Stimulated activated CD4-positive, alpha-beta T cell treated with anti-CD3 and anti-CD28 coated beads, Interleukin-1b, Interleukin-23, amount 100 ng/mL, for 1 hour (primary cell): ENCODE data around the gene SLC12A5.
"Not testable (repeated sequence)": the region's sequence is repeated elsewhere in the genome, so short reads cannot be mapped to it uniquely, and the experiment has no call there.

Experiments
- DNase-seq, 2 donors: peaks; one replicate each; pipeline ENCODE4 v3.0.0-alpha.2; 2020; ENCODE audit warnings: low read depth in 2 of 2

The SLC12A5 gene

GRCh38 chr20:46077642-46078305 is 48.8 kb downstream of the SLC12A5 start:
- DNase-seq: no peak

GRCh38 chr20:46078954-46079353 is 49.9 kb downstream of the SLC12A5 start:
- no peak for DNase-seq

DNA sequence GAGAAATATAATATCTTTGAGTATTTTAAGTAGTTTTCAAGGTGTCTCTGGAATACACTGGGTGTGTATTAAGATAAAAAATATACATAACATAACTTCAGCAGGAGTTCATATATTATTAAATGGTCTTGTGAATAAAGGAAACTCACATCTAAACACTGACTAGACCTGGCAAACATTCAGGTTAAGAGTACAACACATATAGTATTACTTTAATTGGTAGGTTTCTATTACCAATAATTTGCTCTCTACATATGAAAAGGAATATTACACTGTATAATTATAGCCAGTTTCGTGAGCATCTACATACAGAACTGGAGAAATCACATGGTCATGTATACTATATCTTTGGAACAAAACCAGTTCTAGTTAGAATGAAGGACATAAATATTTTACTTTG is 52.1 kb downstream of the SLC12A5 start:
- DNase-seq: no peak

DNA sequence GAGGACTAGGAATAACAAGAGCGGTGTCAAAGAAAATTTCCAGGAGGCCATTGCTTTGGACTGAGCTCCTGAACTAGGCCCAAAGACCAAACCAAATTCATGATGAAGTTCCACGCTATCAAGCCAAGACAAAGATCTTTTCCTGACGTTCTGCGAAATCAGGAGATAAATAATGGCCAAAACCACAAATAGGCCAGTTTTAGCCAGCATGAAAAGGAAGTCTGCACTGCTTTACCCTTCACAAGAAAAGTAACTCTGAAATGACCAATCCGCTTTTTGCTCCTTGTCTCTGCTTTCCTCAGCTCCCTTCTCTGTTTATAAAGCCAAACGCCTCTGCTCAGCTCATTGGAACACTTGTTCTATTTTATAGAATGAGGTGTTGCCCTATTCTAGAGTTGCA is 54.1 kb downstream of the SLC12A5 start:
- no peak for DNase-seq

GRCh38 chr20:46083531-46084061 is 54.6 kb downstream of the SLC12A5 start:
- no peak for DNase-seq

- no peak for DNase-seq
Observed at GRCh38 chr20:46084805-46085178, 55.8 kb downstream of the SLC12A5 start.

- no peak for DNase-seq
Observed at GRCh38 chr20:46085179-46085851, 56.3 kb downstream of the SLC12A5 start.

GRCh38 chr20:46087161-46087560 is 58.1 kb downstream of the SLC12A5 start:
- no peak for DNase-seq

DNA sequence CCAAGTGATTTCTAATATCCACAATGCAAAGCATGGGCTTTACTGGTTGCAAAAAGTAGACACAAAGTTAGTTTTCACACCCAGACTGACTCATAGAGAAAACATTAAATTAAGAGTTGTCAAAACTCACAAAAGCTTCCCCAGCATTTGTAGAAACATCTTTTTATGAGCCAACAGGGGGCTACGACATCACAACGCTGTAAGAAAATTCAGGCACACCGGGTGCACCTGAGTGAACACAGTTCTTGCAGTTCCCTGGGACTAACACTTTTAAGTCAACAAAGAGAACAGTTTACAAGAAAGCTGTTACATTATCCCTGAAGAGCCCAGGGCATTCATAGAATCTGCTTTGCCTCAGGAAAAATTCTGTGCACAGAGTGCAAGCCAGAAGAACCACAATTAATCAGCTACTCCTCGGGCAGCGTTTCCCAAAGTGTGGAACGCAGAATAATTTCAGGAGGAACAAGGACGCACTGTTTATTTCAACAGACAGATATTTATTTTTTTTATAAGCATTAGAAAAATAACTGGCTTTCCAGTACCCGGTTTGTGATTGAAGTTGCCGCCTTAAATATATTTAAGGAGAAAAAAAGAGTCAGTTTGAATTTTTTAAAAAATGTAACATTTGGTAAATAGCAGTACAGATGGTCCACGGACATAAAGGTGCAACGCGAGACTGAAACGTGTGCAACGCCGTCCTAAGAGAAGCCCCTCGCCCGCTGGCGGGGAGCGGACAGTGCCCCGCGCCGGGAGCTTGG is 59.6 kb downstream of the SLC12A5 start:
- DNase-seq: no peak

GRCh38 chr20:46089167-46089416 is 60.1 kb downstream of the SLC12A5 start:
- no peak for DNase-seq

DNA sequence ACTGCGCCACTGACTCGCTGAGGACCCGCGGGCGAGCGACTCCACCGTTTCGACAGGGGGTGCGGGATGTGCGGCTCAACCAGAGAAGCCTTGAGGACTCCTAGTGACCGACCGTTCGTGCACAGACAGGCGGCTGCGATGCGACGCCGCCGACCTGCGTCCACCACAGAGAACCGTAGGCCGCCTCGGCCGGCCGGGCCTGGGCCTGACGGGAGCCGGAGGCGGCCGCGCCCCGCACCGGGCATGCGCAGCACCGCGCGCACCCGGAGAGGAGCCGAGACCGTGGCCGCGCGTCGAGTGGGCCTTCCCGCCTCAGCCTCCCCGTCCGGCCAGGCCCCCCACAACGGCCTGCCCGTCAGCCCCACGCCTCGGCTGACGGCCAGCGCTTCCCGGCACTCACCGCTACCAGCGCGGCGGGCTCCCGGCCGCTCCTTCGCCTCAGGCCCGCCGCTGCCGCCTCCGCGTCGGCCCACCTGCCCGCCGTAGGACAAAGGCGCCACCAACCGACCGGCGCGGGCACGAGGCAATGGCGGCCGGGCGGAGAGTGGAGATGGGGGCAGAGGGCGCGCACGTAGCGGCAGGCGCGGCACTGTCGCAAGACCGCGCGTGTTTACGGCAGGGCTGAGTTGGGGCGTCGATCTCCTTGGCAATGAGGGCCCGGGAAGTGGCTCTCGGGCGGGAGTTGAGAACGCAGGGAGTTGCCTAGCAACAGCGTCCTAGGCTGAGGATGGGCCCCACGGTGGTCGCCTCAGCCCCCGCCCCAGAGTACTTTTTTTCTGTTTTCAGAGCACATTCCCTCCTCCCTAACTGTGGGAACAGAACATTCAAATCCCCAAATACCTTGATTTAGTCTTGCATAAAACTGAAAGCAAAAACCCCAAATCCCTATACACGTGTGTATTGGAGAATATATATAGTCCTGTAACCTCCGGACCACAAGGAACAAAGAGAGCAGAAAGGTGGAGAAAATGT is 60.7 kb downstream of the SLC12A5 start, which contains the start of gene NCOA5:
Gene NCOA5 (minus strand): TSS at position 546 of the 972 bp plus-strand sequence. CDS start 10,538 bp downstream, outside the sequence.
- DNase-seq: peak; percentile 85

GRCh38 chr20:46091622-46092535 is 62.9 kb downstream of the SLC12A5 start:
- not testable (repeated sequence) for DNase-seq

DNA sequence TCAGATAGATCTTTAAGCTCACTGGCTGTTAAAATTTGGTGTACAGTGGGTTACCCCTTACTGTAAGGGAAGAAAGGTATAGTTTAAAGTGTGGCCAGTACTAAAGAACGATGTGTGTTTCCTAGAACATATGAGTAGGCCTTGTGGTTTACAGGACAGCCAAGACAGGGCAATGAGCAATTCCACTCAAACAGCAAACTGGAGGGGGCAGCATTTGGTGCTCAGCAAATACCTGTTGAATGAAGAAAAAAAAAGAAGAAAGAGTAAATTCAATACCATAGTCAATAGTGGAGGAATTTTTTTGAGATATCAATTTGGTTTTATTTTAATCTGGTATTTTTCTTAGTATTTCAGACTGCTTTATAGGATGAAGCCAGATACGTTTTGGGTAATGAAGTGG is 64.5 kb downstream of the SLC12A5 start:
- no peak for DNase-seq

DNA sequence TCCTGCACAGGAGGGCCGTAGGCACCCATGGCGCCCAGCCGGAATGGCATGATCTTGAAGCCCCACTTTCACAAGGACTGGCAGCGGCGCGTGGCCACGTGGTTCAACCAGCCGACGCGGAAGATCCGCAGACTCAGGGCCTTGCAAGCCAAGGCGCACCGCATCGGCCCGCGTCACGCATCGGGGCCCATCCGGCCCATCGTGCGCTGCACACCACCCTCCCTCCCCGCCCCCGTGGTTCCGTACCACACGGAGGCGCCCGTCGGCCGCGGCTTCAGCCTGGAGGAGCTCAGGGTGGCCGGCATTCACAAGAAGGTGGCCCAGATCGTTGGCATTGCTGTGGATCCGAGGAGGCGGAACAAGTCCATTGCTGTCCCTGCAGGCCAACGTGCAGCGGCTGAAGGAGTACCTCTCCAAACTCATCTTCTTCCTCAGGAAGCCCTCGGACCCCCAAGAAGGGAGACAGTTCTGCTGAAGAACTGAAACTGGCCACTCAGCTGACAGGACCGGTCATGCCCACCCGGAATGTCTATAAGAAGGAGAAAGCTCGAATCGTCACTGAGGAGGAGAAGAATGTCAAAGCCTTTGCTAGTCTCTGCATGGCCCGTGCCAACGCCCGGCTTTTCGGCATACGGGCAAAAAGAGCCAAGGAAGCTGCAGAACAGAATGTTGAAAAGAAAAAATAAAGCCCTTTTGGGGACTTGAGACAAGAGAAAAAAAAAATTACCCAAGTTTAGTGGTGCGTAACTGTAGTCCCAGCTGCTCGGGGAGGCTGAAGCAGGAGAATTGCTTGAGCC is 70.7 kb downstream of the SLC12A5 start:
- DNase-seq: no peak

- DNase-seq: not testable (repeated sequence)
Observed at GRCh38 chr20:46100444-46100843, 71.4 kb downstream of the SLC12A5 start.

DNA sequence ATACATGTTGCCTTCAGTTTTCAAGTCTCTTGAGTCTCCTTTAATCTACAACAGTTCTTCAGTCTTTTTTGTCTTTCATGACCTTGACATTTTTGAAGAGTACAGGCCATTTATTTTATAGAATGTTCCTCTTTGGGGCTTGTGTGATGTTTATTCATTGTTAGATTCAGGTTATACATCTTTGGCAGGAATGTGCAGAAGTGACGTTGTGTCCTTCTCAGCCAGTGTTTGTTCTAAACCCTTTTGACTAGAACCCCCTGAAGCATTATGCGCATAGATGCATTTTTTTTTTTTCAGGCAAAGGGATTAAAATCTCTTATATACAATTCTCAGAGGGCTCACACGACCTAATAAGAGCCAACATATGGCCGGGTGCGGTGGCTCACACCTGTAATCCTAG is 72.0 kb downstream of the SLC12A5 start:
- DNase-seq: no peak

GRCh38 chr20:46101957-46102356 is 72.9 kb downstream of the SLC12A5 start:
- DNase-seq: no peak

DNA sequence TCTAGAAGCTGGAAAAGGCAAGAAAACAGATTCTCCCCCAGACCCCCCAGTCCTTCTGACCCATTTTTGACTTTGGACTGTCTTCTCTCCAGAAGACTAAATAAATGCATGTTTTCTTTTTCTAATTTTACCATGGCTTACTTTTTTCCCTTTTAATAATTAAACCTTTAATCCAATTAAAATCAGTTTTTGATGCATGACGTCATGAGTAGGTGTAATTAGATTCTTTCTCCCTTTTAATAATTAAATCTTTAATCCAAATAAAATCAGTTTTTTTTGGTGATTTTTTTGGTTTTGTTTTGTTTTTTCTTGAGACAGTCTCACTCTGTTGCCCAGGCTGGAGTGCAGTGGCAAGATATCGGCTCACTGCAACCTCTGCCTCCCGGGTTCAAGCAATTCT is 73.9 kb downstream of the SLC12A5 start:
- DNase-seq: no peak

DNA sequence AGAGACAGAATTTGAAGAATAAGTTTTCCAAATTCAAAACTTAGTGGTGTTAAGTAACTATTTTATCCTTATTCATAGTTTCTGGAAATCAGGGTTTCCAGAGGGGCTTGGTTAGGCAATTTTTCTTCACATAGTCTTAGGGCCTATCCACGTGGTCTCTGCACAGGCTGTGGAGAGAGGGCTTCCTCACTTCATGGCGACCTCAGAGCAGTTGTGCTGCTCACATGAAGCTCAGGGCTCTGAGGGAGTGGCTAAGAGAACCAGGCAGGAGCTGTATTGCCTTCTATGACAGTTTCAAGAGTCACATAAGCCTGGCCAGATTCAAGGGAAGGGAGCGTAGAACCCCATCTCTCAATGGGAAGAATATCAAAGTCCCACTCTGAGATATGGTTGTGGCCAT is 75.2 kb downstream of the SLC12A5 start:
- DNase-seq: no peak

- no peak for DNase-seq
Observed at GRCh38 chr20:46107061-46107460, 78.0 kb downstream of the SLC12A5 start.
